Measurements from ENCODE around the gene COMMD3.
"Not testable (repeated sequence)": the region's sequence is repeated elsewhere in the genome, so short reads cannot be mapped to it uniquely, and the experiment has no call there.

The COMMD3 gene

DNA sequence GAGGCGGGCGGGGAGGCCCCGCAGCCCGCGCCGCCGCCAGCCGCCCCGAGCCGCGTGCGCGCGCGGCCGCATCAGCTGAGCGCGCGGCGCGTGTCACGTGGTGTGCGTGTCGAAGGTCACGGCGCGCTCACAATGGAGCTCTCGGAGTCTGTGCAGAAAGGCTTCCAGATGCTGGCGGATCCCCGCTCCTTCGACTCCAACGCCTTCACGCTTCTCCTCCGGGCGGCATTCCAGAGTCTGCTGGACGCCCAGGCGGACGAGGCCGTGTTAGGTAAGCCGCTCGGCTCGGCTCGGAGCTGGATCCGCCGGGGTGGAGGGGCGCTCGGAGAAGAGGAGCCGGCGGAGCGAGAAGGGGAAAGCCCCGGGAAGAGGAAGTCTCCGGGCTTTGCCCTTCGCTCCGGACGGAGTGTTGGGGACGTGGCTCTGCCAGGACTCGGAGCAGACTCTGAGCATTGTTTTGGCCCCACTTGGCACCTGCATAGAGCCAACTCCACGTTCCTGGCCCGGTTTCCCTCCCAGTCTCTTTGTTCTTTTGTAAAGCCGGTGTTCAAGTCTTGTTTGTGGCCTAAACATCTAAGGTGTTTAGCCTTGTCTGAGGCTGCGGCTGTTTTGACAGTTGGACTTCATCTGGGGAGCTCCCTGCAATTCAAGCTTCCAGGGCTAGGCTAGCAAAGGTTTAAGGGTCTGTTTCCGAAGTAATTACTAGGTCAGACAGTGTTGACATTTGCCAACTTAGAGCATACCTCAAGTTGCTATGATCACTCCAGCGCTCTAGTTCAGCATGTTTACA is at the start of gene COMMD3:
COMMD3 (plus strand) TSS at position 103 of the 790 bp plus-strand sequence; CDS start at position 133, 30 bp downstream.
- DNase-seq (ENCODE audit: low spot score), result peak; percentile 89

DNA sequence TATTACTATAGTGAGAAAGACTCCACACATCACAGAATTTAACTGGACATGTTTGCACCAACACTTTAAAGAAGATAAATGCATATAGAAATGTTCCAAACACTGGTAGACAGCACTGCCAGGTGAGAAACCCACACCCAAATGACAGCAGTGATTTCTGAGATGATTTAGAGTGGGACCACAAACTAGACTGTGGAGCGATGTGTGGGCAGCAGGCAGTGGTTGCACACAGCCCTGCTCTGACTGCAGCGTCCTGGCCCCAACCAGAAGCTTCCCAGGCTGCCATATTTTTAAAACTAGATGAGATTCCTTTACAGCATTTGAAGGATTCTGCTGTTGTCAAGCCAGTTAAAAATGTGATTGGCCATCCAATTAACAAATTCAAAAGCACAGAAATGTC is 47.7 kb upstream of the COMMD3 start:
- DNase-seq (ENCODE audit: low spot score), result no peak

DNA sequence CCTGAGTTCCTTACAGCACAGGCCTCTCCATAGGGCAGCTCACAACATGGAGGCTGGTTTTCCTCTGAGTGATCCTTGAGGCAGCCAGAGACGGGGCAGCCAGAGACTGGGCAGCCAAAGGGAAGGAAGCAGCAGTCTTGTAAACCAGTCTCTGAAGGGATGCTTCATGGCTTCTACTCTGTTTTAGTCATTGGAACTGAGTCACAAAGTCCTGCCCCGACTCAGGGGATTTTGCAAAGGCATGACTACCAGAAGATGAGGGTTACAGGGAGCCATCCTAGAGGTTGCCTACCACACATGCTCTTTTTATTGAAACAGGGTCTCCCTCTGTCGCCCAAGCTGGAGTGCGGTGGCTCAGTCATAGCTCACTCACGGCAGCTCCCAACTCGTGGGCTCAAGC is 44.4 kb upstream of the COMMD3 start:
- DNase-seq (ENCODE audit: low spot score), result peak; percentile 51

DNA sequence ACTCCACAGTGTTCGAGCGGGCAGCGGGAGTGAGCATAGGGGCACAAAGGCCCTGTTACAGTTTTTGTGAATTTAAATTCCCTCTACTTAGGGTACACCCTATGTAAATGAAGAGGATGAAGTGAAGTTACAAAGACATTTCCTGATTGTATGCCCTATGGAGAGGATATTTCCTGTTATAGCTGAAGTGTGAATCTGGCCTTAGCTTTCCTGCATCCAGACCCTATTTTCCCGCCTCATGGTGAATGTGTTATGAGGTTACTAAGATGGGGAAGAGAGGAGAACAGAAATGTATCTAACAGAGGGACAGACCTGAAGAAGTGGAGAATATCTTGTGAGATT is 37.8 kb upstream of the COMMD3 start:
- peak; percentile 15 for DNase-seq (ENCODE audit: low spot score)

DNA sequence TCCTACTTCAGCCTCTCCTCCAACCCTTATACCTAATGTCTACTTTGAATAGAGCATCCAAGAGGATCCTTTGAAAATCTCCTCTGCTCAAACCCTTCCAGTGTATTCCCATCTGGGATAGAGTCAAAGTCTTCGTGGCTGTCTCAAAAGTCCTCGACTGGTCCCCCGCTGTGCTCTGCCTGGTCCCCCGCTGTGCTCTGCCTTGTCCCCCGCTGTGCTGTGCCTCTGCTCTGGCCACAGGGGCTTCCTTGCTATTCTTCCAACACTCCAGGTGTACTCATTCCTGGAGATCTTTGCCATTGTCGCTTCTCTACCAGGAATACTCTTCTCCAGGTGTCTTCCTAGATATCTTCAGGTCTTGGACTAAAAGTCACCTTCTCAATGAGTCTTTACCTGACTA is 36.1 kb upstream of the COMMD3 start:
- no peak for DNase-seq (ENCODE audit: low spot score)

DNA sequence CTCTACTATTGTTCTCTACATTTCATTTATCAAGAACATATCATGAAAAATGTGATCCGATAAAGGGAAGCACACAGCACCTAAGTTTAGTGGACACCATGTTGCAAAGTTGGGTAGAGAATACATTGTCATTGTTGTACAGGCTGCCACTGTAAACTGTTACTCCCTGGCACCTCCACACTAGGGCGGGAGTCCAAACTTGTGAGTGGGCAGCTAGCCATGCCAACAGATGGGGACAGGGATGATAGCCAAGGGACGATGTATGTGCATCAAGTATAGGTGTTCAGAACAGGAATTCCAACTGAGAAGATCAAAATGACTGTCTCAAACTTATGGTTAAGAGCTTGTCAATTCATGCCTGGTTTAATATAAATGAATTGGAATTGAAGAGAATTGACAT is 31.1 kb upstream of the COMMD3 start:
- no peak for DNase-seq (ENCODE audit: low spot score)

DNA sequence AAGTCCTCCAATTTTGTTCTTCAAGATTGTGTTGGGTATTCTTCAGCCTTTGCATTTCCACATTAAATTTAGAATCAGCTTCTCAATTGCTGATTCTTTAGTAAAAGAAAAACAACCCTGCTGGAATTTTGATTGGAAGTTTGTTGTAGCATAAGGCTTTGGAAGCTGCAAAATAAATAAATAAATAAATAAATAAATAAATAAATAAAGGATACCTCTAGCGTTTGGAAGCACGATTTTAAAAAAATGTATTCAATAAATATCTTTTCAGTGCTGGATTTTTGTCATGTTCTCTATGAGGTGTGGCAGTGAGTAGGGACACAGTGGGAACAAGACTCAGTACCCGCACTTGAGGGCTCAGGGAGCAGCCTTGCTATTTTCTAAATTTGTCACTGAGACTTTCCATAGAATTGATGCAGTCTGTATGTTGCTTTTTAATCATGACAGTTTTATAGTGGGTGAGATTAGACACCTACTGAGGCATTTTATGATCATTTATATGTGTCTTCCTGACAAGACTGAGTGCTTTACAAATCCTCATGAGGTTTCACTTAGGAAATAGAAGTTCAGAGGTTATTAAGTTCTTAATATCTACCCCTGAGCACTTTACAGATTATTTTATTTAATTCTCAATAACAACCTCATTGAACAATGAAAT is 22.3 kb upstream of the COMMD3 start:
- no peak for DNase-seq (ENCODE audit: low spot score)

DNA sequence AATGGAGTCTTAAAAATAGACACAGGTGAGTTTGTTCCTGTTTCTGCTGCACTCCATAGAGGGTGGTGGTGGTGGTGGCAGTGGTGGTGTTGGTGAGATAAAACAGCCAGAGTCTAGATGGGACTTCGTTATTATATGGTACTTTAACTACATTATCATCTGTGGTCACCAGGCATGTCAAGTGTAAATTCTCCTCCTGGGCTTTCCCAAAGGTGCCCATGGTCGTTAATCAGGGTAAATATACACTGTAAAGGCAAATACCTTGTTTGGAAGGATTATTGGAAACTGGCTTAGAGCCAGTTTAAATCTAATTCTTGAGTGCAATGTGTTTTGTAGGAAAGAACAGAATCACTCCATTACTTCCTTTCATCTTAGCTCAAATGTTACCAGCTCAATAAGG is 21.5 kb upstream of the COMMD3 start:
- DNase-seq (ENCODE audit: low spot score), result no peak

DNA sequence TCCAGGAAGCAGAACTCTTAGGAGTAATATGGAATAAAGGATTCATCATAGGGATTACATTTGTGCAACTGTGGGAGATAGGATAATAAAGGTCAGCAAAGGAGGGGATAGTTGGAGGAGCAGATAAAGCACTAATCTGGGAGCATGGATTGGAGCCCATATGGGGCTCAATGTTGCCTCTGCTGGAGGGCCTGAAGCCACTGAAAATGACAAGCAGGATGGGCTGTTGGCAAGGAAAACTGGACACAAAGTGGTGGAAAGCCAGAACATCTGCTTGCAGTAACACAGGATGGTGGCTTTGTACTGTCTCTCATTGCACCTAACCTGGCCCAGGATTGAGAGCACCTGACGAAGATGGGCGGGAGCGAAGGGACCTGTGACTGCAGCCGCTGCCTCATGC is 15.0 kb upstream of the COMMD3 start:
- no peak for DNase-seq (ENCODE audit: low spot score)

DNA sequence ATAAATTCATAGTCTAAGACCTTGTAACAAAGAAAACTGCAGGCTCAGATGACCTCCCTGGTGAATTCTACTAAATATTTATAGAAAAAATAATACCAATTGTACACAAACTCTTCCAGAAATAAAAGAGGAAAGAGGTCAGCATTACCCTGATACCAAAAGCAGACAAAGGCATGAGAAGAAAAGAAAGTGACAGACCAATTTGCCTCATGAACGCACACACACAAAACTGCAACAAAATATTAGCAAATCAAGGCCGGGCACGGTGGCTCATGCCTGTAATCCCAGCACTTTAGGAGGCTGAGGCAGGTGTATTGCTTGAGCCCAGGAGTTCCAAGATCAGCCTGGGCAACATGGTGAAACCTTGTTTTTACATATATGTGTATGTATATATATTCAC is 12.7 kb upstream of the COMMD3 start:
- no peak for DNase-seq (ENCODE audit: low spot score)

DNA sequence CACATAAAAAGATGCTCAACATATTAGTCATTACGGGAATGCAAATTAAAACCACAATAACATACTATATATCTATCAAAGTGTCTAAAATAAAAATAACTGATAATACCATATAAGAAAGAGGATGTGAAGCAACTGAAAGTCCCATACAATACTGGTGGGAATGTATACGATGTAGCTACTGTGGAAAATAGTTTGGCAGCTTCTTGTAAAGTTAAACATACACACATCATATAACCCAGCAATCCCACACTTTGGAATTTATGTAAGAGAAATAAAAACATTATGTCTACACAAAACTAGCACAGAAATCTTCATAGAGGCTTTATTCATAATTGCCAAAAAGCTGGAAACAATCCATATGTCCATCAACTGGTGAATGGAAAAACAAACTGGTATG is 10.5 kb upstream of the COMMD3 start:
- no peak for DNase-seq (ENCODE audit: low spot score)

DNA sequence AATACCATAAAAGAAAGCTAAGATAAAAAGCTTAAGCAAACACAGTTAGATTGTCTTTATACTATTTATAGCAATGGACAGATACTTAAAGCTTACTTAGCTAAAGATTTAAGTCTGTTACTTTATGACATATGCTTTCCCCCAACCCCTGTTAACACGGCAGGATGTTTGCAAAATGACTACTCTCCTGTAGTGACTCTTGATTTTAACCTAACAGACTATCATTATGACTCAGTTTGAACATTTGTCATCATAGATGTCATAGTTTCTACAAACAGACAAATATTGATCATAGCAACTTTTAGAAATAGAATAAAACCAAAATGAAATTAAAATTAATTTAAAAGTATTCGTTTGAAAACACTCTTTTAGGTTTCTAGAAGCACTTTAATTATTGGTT is 7.8 kb upstream of the COMMD3 start:
- peak; percentile 89 for DNase-seq (ENCODE audit: low spot score)

DNA sequence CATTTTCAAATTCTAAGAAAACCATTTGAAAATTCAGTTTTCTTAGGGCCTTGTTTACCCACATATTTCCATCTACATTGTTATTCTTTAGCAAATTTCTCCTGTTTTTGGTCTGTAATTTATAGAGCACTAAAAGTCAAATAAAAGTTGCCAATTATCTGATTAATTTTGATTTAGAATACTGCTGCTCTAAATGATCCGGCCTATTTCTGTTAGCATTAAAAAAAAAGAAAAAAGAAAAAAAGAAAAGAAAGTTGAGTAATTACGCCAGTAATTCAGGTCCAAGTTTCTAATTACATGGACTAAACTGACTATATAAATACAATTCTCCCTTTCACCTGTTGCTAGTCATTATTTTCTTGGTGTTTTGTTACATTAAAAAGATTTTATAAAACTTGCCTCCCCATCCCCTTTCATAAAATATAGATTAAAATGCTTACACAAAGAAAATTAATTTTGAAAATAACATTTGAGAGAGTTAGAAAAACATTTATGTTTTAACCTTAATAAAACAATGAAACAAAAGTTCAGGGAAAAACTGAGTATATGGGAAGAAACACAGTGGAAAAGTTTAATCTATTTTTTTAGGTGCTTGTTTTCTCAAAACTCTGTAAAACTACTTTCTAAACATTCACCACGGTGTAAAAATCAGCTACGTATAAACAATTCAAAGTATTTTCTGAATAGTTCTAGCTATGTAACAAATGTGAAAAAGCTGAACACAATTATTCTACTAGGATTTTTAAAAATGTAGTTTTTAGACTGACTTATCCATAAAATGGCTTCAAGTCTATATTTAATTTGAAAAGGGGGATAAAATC is 6.8 kb upstream of the COMMD3 start:
- DNase-seq (ENCODE audit: low spot score), result no peak

DNA sequence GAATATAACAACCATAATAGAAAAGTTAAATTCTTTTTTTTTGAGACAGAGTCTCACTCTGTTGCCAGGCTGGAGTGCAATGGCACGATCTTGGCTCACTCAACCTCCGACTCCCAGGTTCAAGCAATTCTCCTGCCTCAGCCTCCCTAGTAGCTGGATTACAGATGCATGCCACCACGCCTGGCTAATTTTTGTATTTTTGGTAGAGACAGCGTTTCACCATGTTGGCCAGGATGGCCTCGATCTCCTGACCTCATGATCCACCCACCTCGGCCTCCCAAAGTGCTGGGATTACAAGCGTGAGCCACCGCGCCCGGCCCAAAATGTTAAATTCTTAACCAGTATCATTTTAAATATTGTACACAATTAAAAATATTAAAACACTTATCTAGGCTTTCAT is 6.2 kb upstream of the COMMD3 start:
- DNase-seq (ENCODE audit: low spot score), result not testable (repeated sequence)

DNA sequence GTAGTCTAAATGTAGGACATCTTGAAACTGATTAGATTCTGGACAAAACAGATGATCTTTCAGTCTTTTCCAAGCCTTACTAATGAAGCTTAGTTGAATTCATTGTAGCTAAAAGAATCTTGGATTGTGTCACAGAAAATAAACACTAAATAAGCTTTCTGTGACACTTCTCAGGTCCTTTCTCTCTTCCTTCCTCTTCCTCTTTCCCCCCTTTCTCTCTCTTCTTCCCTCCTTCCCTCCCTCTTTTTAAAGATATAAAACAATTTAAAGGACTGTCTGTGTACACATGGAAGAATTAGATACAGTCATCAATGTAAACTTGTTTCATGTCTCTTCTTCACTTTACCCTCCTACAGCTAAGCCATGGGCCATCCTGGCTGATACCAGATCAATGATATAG is 5.3 kb upstream of the COMMD3 start:
- DNase-seq (ENCODE audit: low spot score), result no peak

DNA sequence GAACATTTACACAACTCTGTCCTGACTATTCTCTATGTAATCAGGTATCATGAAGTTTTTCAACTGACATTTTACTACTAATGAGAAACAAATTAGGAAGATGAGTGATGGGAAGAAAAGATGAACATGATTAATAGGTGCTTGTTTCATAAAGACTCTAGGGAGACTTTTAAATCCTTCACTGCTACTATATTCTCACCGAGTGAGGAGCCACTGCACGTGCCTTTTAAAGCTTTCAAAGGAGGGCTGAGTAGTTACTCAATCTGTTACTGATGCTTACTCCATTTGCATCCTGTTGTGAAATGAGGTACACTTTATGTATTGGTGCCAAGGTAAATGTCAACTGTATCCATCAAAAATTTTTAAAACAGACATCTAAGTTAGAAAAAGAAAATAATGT is 1.3 kb upstream of the COMMD3 start:
- DNase-seq (ENCODE audit: low spot score), result peak; percentile 18

DNA sequence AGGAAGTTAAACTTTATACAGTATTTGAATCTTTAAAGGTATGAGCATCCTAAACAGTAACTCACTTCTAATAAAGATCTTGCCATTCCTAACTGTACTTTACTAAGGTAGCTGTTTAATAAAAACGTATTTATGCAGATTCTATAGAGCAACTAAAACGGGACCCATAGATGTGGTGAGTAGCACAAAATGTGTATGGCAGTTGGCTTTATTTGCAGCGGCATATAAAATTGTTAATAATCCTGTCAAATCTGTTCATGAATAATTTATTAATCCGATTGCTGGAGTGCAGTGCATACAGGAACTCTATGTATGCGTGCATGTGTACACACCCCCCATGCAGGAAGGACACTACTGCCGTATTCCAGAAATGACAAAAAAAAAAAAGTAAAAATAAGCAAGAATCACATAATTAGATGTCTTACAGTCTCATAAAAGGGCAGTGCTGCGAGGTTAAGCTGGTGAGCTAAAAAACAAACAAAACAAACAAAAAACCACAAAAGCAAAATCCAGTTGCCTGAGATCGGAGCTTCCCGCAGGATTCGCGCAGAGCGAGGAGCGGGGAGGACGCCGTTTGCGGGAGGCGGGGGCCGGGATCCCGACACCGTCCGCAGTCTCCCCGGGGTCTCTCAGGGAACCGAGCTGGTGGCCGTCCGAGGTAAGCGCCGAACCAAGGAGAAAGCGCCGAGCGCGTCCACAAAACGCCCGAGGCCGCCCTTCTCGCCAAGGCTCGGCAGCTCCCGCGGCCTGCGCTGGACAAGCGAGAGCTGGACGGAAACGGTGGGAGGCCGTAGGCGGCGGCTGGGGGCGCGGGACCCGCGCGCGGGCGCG is 518 bp upstream of the COMMD3 start:
- peak; percentile 44 for DNase-seq (ENCODE audit: low spot score)

DNA sequence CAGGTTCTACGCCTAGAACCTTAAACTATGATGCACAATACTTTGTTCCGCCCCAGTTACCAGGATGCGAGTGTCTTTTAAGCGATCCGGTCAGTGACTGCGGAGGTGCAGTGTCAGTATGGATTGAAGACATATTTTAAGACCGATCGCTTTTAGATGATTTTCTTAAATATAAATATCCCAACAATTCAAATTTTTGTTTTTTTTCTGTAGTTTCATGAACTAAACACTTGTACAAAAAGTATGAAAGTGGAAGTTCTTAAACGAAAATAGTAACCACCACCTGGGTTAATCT is 835 bp downstream of the COMMD3 start:
- DNase-seq (ENCODE audit: low spot score), result no peak

DNA sequence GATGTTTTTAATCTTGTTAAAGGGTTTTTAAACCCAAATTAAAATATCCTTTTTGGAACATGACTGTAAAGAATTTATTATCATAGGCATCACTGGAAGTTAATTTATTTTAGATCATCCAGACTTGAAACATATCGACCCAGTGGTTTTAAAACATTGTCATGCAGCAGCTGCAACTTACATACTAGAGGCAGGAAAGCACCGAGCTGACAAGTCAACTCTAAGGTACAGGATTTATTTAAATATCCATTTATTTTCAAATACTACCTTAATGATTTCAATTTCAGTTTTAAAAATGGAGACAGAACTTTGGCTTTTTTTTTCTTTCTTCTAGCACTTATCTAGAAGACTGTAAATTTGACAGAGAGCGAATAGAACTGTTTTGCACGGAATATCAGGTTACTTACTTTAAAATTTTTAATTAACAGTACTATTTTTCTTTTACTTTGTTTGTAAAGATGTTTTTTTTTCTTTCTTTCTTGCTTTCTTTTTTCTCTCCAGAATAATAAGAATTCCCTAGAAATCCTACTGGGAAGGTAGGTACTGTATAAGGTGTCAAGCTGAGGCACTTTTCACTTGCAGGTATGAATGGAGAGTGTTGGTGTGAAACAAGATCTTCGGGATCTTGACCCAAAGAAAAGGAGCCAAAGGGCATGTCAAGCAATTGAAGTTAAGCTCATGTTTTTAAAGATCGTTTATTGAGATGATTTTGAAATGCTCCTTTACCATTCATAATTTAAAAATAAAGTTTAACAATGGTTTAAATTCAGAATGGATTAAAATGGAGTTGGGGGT is 1.8 kb downstream of the COMMD3 start:
- peak; percentile 39 for DNase-seq (ENCODE audit: low spot score)

DNA sequence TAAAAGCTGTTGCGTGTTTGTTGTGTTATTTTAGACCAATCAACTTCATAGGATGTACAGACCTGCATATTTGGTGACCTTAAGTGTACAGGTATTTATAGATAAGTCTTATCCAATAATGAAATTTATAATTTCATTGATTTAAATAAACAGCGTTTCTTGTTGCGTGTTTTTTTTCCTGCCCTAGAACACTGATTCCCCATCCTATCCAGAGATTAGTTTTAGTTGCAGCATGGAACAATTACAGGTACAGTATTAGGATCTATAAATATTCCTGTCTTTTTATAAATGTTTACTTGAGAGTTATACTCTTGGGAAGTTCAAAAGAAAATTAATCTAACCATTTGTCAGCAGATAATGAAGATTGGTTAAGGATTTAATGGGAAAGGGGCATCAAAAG is 2.6 kb downstream of the COMMD3 start:
- no peak for DNase-seq (ENCODE audit: low spot score)

DNA sequence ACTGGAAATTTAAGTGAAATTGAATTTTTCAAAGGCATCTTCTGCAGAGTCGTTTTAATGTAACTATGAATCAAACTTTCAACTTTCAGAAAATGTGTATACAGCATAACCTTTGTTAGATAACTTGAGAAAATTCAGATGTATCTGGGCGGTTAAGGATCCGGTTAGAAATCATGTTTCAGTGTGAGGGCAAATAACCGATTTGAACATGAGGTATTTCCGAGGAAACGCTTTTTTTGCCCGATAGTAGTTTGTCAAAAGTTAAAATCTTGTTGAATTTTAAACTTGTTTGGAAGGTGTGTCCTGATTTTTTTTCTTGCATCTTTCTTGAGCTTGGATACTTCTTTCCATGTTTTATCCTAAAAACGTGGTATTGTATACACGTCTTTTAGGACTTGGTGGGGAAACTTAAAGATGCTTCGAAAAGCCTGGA is 3.4 kb downstream of the COMMD3 start:
- DNase-seq (ENCODE audit: low spot score), result no peak
